Lower leg skin (tissue), 4 donors: ENCODE results near the gene TMEM165. TPM values are rescaled to one million over a fixed set of nuclear protein-coding genes. Genes with fewer than 3 reads are reported as not detected.
A peak's percentile ranks its signal among the peaks of the same experiment; 100 is the strongest.

Source experiments
- DNase-seq, 2 donors: peaks; one replicate each; pipeline ENCODE4 v3.0.0-alpha.2; 2019; ENCODE audit warnings: low spot score in 2 of 2
- H3K4me3 ChIP-seq: fragments of 200-600 bp; sonication (generic); 2 replicates; pipeline ENCODE4 v1.5.1; 2017; ENCODE audit warnings: mild to moderate bottlenecking, low read depth; ENCODE audit not compliant: poor library complexity, severe bottlenecking
- CTCF ChIP-seq, 3 donors: fragments of 450-650 bp; IDR thresholded peaks; one replicate each; pipeline ENCODE4 v1.5.1; 2016; ENCODE audit warnings: antibody characterized with exemption in 3 of 3, mild to moderate bottlenecking in 3 of 3, moderate library complexity in 2 of 3
- POLR2A ChIP-seq, 2 donors: fragments of 450-650 bp; IDR thresholded peaks; one replicate each; pipeline ENCODE4 v1.6.1; 2016 to 2017; ENCODE audit warnings: antibody characterized with exemption in 2 of 2, mild to moderate bottlenecking in 1 of 2, moderate library complexity in 1 of 2
- WGBS, 2 donors: methylation state at CpG; one replicate each; pipeline ENCODE4 v1.1.5; 2018; 5-methylcytosine and 5-hydroxymethylcytosine counted together
- intact Hi-C: fragments of 100-400 bp; cut with DNase I; formaldehyde crosslinking; loops from one replicate; pipeline ENCODE4 v1.15.0; 2023; ENCODE audit warnings: low total_unique reads
- total RNA-seq, 4 donors: library from RNA; depleted of rRNA; stranded (reverse); fragments of >200 nt; gene quantifications; one replicate each; pipeline ENCODE4 v1.1.0, GENCODE V29; 2016

Gene TMEM165
- total RNA-seq, 4 donors from 2014 or later = 84.1 to 149 (median 91.4) TPM

- no peak for DNase-seq
- 79 to 83% methylated on average over 3 of the region's 3 CpGs for WGBS, 2 donors
- no peak overlapping the region for H3K4me3 ChIP-seq
- intact Hi-C loops = no loop called here
- TF ChIP-seq CTCF (IDR thresholded peaks at IDR 0.05) = no peak
- TF ChIP-seq POLR2A (IDR thresholded peaks at IDR 0.05) = no peak
Measured at GRCh38 chr4:55385201-55385649, 10.5 kb upstream of the TMEM165 start.

- H3K4me3 ChIP-seq = no peak overlapping the region
- DNase-seq = no peak
- TF ChIP-seq CTCF (IDR thresholded peaks at IDR 0.05) (no peak), POLR2A (IDR thresholded peaks at IDR 0.05) (no peak)
- intact Hi-C loops = no loop called here
Measured at GRCh38 chr4:55386073-55386472, 9.7 kb upstream of the TMEM165 start.

- no peak for TF ChIP-seq POLR2A (IDR thresholded peaks at IDR 0.05)
- TF ChIP-seq CTCF (IDR thresholded peaks at IDR 0.05) = no peak
- no peak for DNase-seq
- 86 to 96% methylated on average over 2 of the region's 2 CpGs for WGBS, 2 donors
- no peak overlapping the region for H3K4me3 ChIP-seq
- intact Hi-C loops = no loop called here
Measured at GRCh38 chr4:55386840-55387239, 8.9 kb upstream of the TMEM165 start.

DNA sequence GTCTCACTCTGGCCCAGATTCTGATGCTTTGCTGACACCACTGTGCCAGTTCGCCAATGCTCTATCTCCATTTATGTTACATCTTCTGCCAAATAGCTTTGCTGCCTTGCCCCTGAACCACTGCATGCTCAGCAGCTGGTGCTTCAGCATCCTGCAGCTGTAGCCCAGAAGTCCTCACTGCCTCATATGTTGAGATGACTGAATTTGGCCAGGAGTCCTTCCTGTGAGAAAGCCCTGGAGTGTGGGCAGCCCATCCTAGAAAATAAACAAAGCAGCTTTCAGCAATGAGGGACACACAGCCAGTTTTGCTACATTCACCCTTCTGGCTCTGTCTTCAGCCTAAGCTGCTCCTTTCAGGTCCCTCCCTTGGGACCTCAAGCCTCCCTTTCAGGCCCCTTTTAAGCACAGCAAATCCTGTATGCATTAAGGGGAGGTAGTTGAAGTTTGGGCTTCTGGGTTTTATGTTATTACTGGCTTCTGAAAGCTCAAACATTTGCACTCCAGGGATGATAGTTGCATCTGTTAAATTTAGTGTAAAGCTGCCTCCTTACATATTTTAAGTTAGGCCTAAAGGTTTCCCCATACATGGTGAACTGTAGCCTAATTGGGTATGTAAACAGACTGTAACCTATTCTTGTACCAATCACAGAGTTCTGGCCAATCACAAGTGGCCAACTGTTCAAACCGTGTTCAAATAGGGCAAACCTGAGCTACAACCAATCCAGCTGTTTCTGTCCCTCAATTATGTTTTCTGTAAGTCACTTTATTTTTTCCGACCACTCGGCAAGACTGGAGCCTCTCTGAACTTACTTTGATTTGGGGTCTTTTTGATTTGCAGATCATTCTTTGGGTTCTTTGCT, 2.1 kb upstream of the TMEM165 start:
- TF ChIP-seq POLR2A (IDR thresholded peaks at IDR 0.05) (no peak), CTCF (IDR thresholded peaks at IDR 0.05) (no peak)
- intact Hi-C loops = no loop called here
- WGBS, 2 donors = 87 to 89% methylated on average over 4 of the region's 4 CpGs
- no peak overlapping the region for H3K4me3 ChIP-seq
- DNase-seq = no peak

DNA sequence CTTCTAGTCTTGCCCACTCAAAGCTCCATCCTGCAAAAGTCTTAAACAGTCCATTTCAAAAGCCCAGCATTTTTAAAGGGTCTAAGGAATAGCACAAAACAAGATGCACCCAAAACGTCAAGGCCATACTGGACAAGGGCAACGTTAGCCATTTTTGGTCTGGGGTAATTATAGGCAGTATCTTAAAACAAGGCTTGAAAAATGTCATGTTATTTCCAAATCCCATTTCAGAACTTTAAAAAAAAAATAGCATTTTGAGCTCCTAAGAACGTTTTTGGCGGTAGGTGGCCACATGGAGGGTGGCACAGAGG, 584 bp upstream of the TMEM165 start:
- peak overlapping the region; percentile 97 for H3K4me3 ChIP-seq
- WGBS, 2 donors = 1% methylated on average over 4 of the region's 4 CpGs
- TF ChIP-seq POLR2A (IDR thresholded peaks at IDR 0.05) (no peak), CTCF (IDR thresholded peaks at IDR 0.05) (no peak)
- intact Hi-C loops = no loop called here
- DNase-seq = no peak
